Cardiac fibroblast (primary cell): Measurements from ENCODE around the gene RNF227.

Experiments
- DNase-seq, 2 donors: peaks; one replicate each; pipeline versions ENCODE4 v3.0.0 to v3.0.0-alpha.2; 2010; ENCODE audit warnings: low read depth in 2 of 2
- H3K4me3 ChIP-seq, 2 donors: replicated peaks in 1 of 2; 1 replicate in 1 of 2; 2 replicates in 1 of 2; pipeline ENCODE4 v1.5.1; 2011; ENCODE audit warnings: low read depth in 2 of 2, low read length in 2 of 2, mild to moderate bottlenecking in 2 of 2, moderate library complexity in 1 of 2
- CTCF ChIP-seq: IDR thresholded peaks from one replicate; pipeline ENCODE4 v1.5.1; 2011; ENCODE audit warnings: low read depth, mild to moderate bottlenecking, low read length, inconsistent platforms

RNF227 gene

GRCh38 chr17:7940743-7941142 lies 24.7 kb upstream of the RNF227 start:
- DNase-seq: no peak
- TF ChIP-seq CTCF: no peak
- H3K4me3 ChIP-seq: no peak overlapping the region

GRCh38 chr17:7940034-7940433 lies 23.9 kb upstream of the RNF227 start:
- no peak for TF ChIP-seq CTCF
- no peak for DNase-seq
- no peak overlapping the region for H3K4me3 ChIP-seq

GRCh38 chr17:7935859-7936258 lies 19.8 kb upstream of the RNF227 start:
- TF ChIP-seq CTCF: no peak
- no peak overlapping the region for H3K4me3 ChIP-seq
- no peak for DNase-seq

GRCh38 chr17:7932949-7933348 lies 16.9 kb upstream of the RNF227 start:
- H3K4me3 ChIP-seq: peak overlapping the region; percentile 87 to 98
- peak; percentile 60 to 72 for DNase-seq
- peak; percentile 45 for TF ChIP-seq CTCF

GRCh38 chr17:7932483-7932891 lies 16.4 kb upstream of the RNF227 start:
- no peak for TF ChIP-seq CTCF
- H3K4me3 ChIP-seq: peak overlapping the region; percentile 87 to 98
- peak; percentile 31 to 42 for DNase-seq

- H3K4me3 ChIP-seq: peak within 1 kb of the TSS; percentile 87 to 98
- peak; percentile 99 for DNase-seq
- no peak for TF ChIP-seq CTCF
Observed at GRCh38 chr17:7931709-7932482, 15.8 kb upstream of the RNF227 start, which contains the start of the genes CNTROB and TRAPPC1. Gene CNTROB, plus strand, starts transcription at chr17:7932206. Its CDS starts 874 bp downstream, at chr17:7933080. Gene TRAPPC1, minus strand, starts transcription at chr17:7931946. Its CDS starts 117 bp downstream, at chr17:7931829.
